ENCODE data around the gene CERS1.

DNA sequence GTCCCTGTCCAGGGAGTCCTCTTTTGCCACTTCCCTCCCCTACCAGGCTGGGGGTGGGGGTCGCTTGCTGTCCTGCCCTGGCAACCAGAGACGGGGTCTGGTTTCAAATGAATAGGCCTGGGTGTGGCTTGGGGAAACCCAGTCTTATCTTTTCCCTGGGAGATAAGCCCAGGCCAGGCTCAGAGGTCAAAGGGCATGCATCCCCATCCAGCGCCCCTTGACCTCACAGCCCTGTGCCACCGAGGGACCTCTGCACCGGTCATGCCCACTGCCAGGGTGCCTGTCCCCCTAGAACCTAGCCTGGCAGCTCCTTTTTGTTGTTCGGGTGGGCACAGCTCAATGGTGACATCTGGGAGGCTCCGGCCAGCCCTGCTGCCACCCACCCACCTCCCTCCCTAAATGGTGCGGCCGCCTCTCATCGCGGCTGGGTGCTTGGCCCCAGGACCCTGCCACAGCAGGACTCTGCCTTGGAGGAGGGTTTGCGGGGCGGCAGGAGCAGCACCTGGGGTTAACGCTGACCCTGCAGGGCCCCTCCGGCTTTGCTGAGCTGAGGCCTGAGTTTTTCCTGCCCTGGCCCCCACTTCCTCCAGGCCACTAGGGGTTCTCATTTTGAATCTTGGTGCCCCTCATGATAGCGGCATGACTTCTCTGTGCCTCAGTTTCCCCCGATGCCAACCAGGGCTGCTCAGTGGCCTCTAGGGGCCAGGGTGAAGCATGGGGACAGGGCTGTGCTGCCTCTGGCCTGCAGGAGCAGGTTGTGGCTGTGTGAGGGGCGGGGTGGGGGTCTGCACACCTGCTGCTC is 2.9 kb upstream of the CERS1 start:
- TF ChIP-seq POLR2AphosphoS5 (IDR thresholded peaks at IDR 0.05; ENCODE audit: low read depth, low read length), result no peak
- no peak for TF ChIP-seq CEBPB (IDR thresholded peaks at IDR 0.05; ENCODE audit: low read depth)
- TF ChIP-seq JUND (IDR thresholded peaks at IDR 0.05), result no peak

Data from HCT116 (cell line).